CD4-positive, CD25-positive, alpha-beta regulatory T cell (primary cell): ENCODE results near the gene CACNA2D1. TPM values are rescaled to one million over a fixed set of nuclear protein-coding genes. Genes with fewer than 3 reads are reported as not detected.

Experiments
- ATAC-seq, 2 donors: fragments of 150-1000 bp; cut with Tn5 transposase; one replicate each; pipeline ENCODE4 v1.10.0; 2021; ENCODE audit warnings: low read depth in 2 of 2, moderate number of reproducible peaks in 2 of 2, moderate library complexity in 1 of 2
- DNase-seq, 3 donors: peaks; one replicate each; pipeline versions ENCODE4 v3.0.0 to v3.0.0-alpha.2; 2012 to 2022; ENCODE audit warnings: mixed read lengths in 1 of 3
- H3K27ac ChIP-seq: one replicate; pipeline ENCODE4 v1.7.0; 2013; ENCODE audit warnings: mild to moderate bottlenecking, low read length; ENCODE audit not compliant: insufficient read depth, poor library complexity, severe bottlenecking
- H3K27me3 ChIP-seq: one replicate; pipeline ENCODE4 v1.7.0; 2013; ENCODE audit warnings: low read length; ENCODE audit not compliant: control insufficient read depth, insufficient read depth
- H3K36me3 ChIP-seq: one replicate; pipeline ENCODE4 v1.7.0; 2013; ENCODE audit warnings: mild to moderate bottlenecking, low read length, moderate library complexity; ENCODE audit not compliant: control insufficient read depth, insufficient read depth
- H3K4me1 ChIP-seq: 2 replicates; pipeline ENCODE4 v1.7.0; 2013; ENCODE audit warnings: mild to moderate bottlenecking, low read length; ENCODE audit not compliant: insufficient read depth, control insufficient read depth, poor library complexity, severe bottlenecking
- H3K4me3 ChIP-seq: one replicate; pipeline ENCODE4 v1.7.0; 2013; ENCODE audit warnings: low read depth, mild to moderate bottlenecking, low read length, moderate library complexity
- H3K9me3 ChIP-seq, 2 experiments: 1 replicate in 1 of 2; 2 replicates in 1 of 2; pipeline ENCODE4 v1.7.0; 2013; ENCODE audit warnings: low read length in 2 of 2, mild to moderate bottlenecking in 1 of 2, moderate library complexity in 1 of 2; ENCODE audit not compliant: control insufficient read depth in 2 of 2
- H3K27ac Mint-ChIP-seq, 3 donors: one replicate each; pipeline ENCODE4 v1.8.0; 2020 to 2022; ENCODE audit warnings: mild to moderate bottlenecking in 3 of 3, mixed read lengths in 3 of 3, moderate library complexity in 2 of 3
- H3K27me3 Mint-ChIP-seq: one replicate; pipeline ENCODE4 v1.8.0; 2022; ENCODE audit warnings: mild to moderate bottlenecking, mixed read lengths
- H3K36me3 Mint-ChIP-seq: one replicate; pipeline ENCODE4 v1.8.0; 2020; ENCODE audit warnings: mixed read lengths
- H3K4me1 Mint-ChIP-seq, 4 donors: one replicate each; pipeline ENCODE4 v1.8.0; 2020 to 2022; ENCODE audit warnings: mixed read lengths in 4 of 4, mild to moderate bottlenecking in 1 of 4
- H3K4me3 Mint-ChIP-seq, 4 donors: one replicate each; pipeline ENCODE4 v1.8.0; 2020 to 2022; ENCODE audit warnings: mild to moderate bottlenecking in 4 of 4, mixed read lengths in 4 of 4, moderate library complexity in 3 of 4
- H3K9me3 Mint-ChIP-seq, 7 donors: one replicate each; pipeline ENCODE4 v1.8.0; 2020 to 2022; ENCODE audit warnings: mixed read lengths in 7 of 7, mild to moderate bottlenecking in 3 of 7, moderate library complexity in 2 of 7
- polyA plus RNA-seq, 4 donors: library from polyadenylated mRNA; unstranded; fragments of 300-500 nt; fragmentation: Illumina TruSeq; gene quantifications; one replicate each; pipeline ENCODE4 v1.2.3, GENCODE V29; 2021
- total RNA-seq: library from RNA; stranded (reverse); gene quantifications from one replicate; pipeline ENCODE4 v1.2.3, GENCODE V29; 2022

The CACNA2D1 gene
- total and polyA plus RNA-seq, 5 donors from 2014 or later, result not detected

DNA sequence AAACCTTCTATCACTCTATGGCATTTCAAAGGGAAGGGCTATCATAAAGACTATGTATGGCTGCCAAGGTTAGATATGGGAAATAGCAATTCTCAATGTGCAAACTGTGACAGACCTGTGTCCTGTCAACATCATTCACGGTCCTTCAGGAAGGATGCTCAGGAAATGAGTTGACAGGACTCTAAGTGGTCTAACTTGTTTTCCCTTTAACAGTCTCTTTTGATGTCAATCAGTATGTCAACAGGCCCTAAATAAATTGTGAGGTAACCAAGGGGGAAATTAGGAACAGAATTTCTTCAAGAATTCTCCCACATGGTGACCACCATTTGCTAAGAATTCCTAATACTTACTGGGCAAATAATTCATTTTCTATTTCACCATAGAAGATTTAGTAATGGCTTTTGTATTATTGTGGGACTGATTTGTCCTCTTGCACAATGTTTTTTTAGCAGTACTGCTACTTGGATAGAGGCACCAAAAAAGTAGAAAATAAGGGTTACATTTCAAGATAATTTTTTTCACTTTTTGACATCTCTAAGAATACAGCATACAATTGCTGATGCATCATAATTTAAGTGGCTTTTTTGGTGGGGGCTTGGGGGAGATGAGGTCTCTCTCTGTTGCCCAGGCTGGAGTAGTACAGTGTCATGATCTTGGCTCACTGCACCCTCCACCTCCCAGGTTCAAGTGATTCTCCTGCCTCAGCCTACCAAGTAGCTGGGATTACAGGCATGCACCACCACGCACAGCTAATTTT lies 275.8 kb downstream of the CACNA2D1 start:
- ATAC-seq (no peak), DNase-seq (no peak)
- H3K4me3 ChIP-seq, result no peak overlapping the region
- H3K9me3 ChIP-seq, result peaks cover 0 to 4% of the 10 kb centered on the region in 2 experiments
- no peaks in the 10 kb centered on the region for H3K27me3 ChIP-seq
- H3K27ac Mint-ChIP-seq, result no peak overlapping the region
- peaks cover 1 to 8% (median 4%) of the 10 kb centered on the region in 7 donors for H3K9me3 Mint-ChIP-seq
- no peaks in the 10 kb centered on the region for H3K4me1 Mint-ChIP-seq
- H3K4me1 ChIP-seq, result no peaks in the 10 kb centered on the region
- H3K27me3 Mint-ChIP-seq, result no peaks in the 10 kb centered on the region
- no peak overlapping the region for H3K4me3 Mint-ChIP-seq
- no peaks in the 10 kb centered on the region for H3K36me3 ChIP-seq
- H3K36me3 Mint-ChIP-seq, result no peaks in the 10 kb centered on the region
- H3K27ac ChIP-seq, result no peak overlapping the region

DNA sequence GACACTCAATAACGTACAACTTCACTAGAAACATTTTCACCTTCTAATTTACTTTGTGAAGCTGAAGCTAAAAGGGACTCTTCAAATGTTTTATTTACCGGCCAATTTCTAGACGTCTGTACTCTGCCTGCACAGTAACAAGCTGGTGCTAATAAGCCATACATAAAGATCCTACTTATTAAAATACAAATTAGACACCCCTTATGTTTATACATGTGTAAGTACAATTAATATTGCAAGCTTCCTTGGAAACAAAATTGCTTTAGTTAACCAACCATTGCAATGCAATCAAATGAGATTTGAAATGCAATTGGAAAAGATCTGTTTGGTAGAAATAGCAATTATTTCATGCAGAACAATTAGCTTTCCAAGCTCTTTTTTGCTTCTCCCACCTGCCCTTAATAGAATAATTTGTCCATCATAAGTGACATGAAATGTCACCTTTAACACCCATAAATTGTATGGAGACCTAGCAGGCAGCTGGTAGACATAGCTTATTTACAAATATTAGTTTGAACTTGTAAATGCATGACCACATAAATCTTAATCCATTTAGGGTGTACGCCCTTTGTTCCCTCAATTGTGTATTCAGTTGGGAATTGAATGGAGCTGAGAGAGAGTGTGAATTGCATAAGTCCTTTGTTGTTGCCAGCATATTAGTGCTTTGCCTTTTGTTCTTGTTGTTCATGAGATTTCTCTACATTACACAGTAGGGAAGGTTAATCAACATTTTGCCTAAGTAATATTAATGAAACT lies 277.1 kb downstream of the CACNA2D1 start:
- Histone ChIP-seq H3K36me3 (no peaks in the 10 kb centered on the region), H3K4me1 (no peaks in the 10 kb centered on the region), H3K27ac (no peak overlapping the region), H3K27me3 (no peaks in the 10 kb centered on the region), H3K9me3 (peaks cover 0 to 4% of the 10 kb centered on the region in 2 experiments), H3K4me3 (no peak overlapping the region)
- DNase-seq, result no peak
- H3K9me3 Mint-ChIP-seq, result peaks cover 0 to 5% (median 3%) of the 10 kb centered on the region in 7 donors
- no peaks in the 10 kb centered on the region for H3K36me3 Mint-ChIP-seq
- no peaks in the 10 kb centered on the region for H3K4me1 Mint-ChIP-seq
- no peak overlapping the region for H3K27ac Mint-ChIP-seq
- H3K4me3 Mint-ChIP-seq, result no peak overlapping the region
- no peaks in the 10 kb centered on the region for H3K27me3 Mint-ChIP-seq
- no peak for ATAC-seq

- ATAC-seq (no peak), DNase-seq (no peak)
- no peak overlapping the region for H3K4me3 Mint-ChIP-seq
- Histone ChIP-seq H3K4me3 (no peak overlapping the region), H3K4me1 (no peaks in the 10 kb centered on the region), H3K9me3 (peaks cover 0 to 4% of the 10 kb centered on the region in 2 experiments), H3K27ac (no peak overlapping the region), H3K27me3 (no peaks in the 10 kb centered on the region), H3K36me3 (no peaks in the 10 kb centered on the region)
- no peak overlapping the region for H3K27ac Mint-ChIP-seq
- H3K4me1 Mint-ChIP-seq, result no peaks in the 10 kb centered on the region
- no peaks in the 10 kb centered on the region for H3K27me3 Mint-ChIP-seq
- H3K9me3 Mint-ChIP-seq, result peaks cover 0 to 7% (median 3%) of the 10 kb centered on the region in 7 donors
- no peaks in the 10 kb centered on the region for H3K36me3 Mint-ChIP-seq
These were observed 278.8 kb downstream of the CACNA2D1 start for GRCh38 chr7:82164813-82165212.

DNA sequence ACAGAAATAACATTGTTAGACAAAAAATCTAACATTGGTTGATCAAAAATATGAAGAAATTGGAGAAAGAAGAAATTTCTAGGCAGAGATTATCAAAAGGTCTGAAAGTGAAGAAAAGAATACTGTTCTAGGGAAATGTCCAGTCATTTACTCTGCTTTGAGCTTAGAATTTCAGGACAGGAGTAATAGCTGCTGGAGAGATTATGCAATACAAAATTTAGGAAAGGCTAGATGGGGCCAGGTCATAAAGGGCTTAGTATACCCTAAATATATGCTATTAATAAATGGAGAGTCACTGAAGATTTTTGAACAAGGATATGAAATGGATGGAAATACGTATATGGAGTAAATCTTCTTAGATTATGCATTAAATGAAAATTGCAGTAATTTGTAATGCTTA lies 279.2 kb downstream of the CACNA2D1 start:
- H3K4me3 ChIP-seq, result no peak overlapping the region
- H3K36me3 Mint-ChIP-seq, result no peaks in the 10 kb centered on the region
- H3K36me3 ChIP-seq, result no peaks in the 10 kb centered on the region
- no peaks in the 10 kb centered on the region for H3K4me1 ChIP-seq
- ATAC-seq (no peak), DNase-seq (no peak)
- H3K9me3 Mint-ChIP-seq, result peaks cover 0 to 7% (median 5%) of the 10 kb centered on the region in 7 donors
- H3K4me1 Mint-ChIP-seq, result no peaks in the 10 kb centered on the region
- no peak overlapping the region for H3K4me3 Mint-ChIP-seq
- peaks cover 2% of the 10 kb centered on the region for H3K27me3 Mint-ChIP-seq
- H3K27ac Mint-ChIP-seq, result no peak overlapping the region
- H3K27me3 ChIP-seq, result no peaks in the 10 kb centered on the region
- H3K9me3 ChIP-seq, result peaks cover 0 to 4% of the 10 kb centered on the region in 2 experiments
- H3K27ac ChIP-seq, result no peak overlapping the region

- H3K9me3 ChIP-seq, result peaks cover 0 to 4% of the 10 kb centered on the region in 2 experiments
- no peaks in the 10 kb centered on the region for H3K36me3 Mint-ChIP-seq
- H3K4me3 Mint-ChIP-seq, result no peak overlapping the region
- H3K27me3 Mint-ChIP-seq, result peaks cover 4% of the 10 kb centered on the region
- no peak for DNase-seq
- H3K36me3 ChIP-seq, result no peaks in the 10 kb centered on the region
- H3K4me1 Mint-ChIP-seq, result no peaks in the 10 kb centered on the region
- no peak overlapping the region for H3K27ac Mint-ChIP-seq
- H3K9me3 Mint-ChIP-seq, result peaks cover 0 to 7% (median 5%) of the 10 kb centered on the region in 7 donors
- H3K27me3 ChIP-seq, result no peaks in the 10 kb centered on the region
- H3K4me3 ChIP-seq, result no peak overlapping the region
- no peak overlapping the region for H3K27ac ChIP-seq
- ATAC-seq, result no peak
- no peaks in the 10 kb centered on the region for H3K4me1 ChIP-seq
These were observed 280.0 kb downstream of the CACNA2D1 start for GRCh38 chr7:82163586-82163985.

DNA sequence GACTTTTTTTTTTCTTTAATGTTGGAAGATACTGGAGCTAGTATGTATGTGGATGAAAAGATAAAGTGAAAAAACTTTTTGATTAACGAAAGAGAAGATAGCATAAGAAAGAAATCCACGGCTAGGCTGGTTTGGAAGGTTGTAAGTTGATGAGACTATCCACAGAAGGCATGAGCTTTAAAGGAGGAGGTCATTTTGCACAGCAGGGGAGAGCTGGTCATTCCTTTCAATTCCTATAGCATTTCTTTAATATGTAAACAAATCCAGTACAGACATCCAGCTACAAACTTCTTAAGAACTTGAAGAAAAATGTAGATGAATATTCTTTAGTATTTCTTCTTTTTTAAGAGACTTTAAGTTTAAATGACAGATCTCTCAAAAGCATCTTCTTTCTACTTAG lies 281.3 kb downstream of the CACNA2D1 start:
- no peaks in the 10 kb centered on the region for H3K4me1 ChIP-seq
- DNase-seq (no peak), ATAC-seq (no peak)
- Mint-ChIP-seq H3K9me3 (peaks cover 0 to 7% (median 5%) of the 10 kb centered on the region in 7 donors), H3K4me3 (no peak overlapping the region), H3K36me3 (no peaks in the 10 kb centered on the region), H3K27ac (no peak overlapping the region), H3K27me3 (peaks cover 4% of the 10 kb centered on the region), H3K4me1 (no peaks in the 10 kb centered on the region)
- H3K36me3 ChIP-seq, result no peaks in the 10 kb centered on the region
- no peaks in the 10 kb centered on the region for H3K27me3 ChIP-seq
- no peaks in the 10 kb centered on the region for H3K9me3 ChIP-seq
- H3K27ac ChIP-seq, result no peak overlapping the region
- no peak overlapping the region for H3K4me3 ChIP-seq

DNA sequence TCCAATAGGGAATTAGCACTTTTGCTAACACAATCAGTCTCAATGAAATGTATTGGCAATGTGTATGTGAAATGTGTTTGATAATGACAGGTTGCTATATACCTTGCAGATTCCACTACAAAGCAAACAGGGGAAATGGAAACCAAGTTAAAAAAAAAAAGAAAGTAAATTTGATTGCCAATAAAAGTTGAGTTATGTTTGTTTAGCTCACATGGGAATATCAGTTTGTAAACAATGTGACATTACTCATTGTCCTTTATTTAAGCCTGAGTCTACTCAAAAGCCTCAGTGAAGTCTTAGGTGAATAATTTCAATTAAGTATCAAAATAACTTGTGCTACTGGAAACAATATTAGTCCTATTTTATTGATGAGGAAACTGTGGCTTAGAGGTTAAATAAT lies 285.2 kb downstream of the CACNA2D1 start:
- H3K9me3 Mint-ChIP-seq, result peaks cover 0 to 7% (median 4%) of the 10 kb centered on the region in 7 donors
- Histone ChIP-seq H3K27ac (no peak overlapping the region), H3K4me1 (no peaks in the 10 kb centered on the region), H3K27me3 (no peaks in the 10 kb centered on the region), H3K4me3 (no peak overlapping the region), H3K36me3 (no peaks in the 10 kb centered on the region), H3K9me3 (no peaks in the 10 kb centered on the region)
- DNase-seq, result no peak
- H3K36me3 Mint-ChIP-seq, result no peaks in the 10 kb centered on the region
- no peaks in the 10 kb centered on the region for H3K4me1 Mint-ChIP-seq
- ATAC-seq, result no peak
- H3K27ac Mint-ChIP-seq, result no peak overlapping the region
- H3K4me3 Mint-ChIP-seq, result no peak overlapping the region
- peaks cover 4% of the 10 kb centered on the region for H3K27me3 Mint-ChIP-seq
